Nephron progenitor cell (in vitro differentiated cells): ENCODE results near the gene TEF.

Source experiments
- DNase-seq: peaks from one replicate; pipeline ENCODE4 v3.0.0; 2021
- H3K27ac Mint-ChIP-seq: 2 replicates; pipeline ENCODE4 v1.8.0; 2021; ENCODE audit warnings: mild to moderate bottlenecking, moderate library complexity, mixed read lengths
- H3K27me3 Mint-ChIP-seq: 2 replicates; pipeline ENCODE4 v1.8.0; 2021; ENCODE audit warnings: mild to moderate bottlenecking, low read depth, mixed read lengths; ENCODE audit not compliant: poor library complexity
- H3K36me3 Mint-ChIP-seq: 2 replicates; pipeline ENCODE4 v1.8.0; 2021; ENCODE audit warnings: low read depth, mixed read lengths
- H3K4me1 Mint-ChIP-seq: 2 replicates; pipeline ENCODE4 v1.8.0; 2021; ENCODE audit warnings: mixed read lengths
- H3K4me3 Mint-ChIP-seq: 2 replicates; pipeline ENCODE4 v1.8.0; 2021; ENCODE audit warnings: mild to moderate bottlenecking, moderate library complexity, mixed read lengths
- H3K9me3 Mint-ChIP-seq: 2 replicates; pipeline ENCODE4 v1.8.0; 2021; ENCODE audit warnings: mild to moderate bottlenecking, moderate library complexity, mixed read lengths
- CTCF ChIP-seq: fragments of 200-600 bp; sonication (generic); IDR thresholded peaks from 2 replicates; pipeline ENCODE4 v1.5.0; 2021; ENCODE audit warnings: antibody characterized with exemption

The TEF gene

GRCh38 chr22:41380993-41381328, 781 bp upstream of the TEF start:
- peaks cover 10% of the 10 kb centered on the region for H3K27me3 Mint-ChIP-seq
- no peaks in the 10 kb centered on the region for H3K9me3 Mint-ChIP-seq
- peaks cover 38% of the 10 kb centered on the region for H3K4me1 Mint-ChIP-seq
- H3K36me3 Mint-ChIP-seq, result no peaks in the 10 kb centered on the region
- TF ChIP-seq CTCF, result no peak
- peak overlapping the region; percentile 99 for H3K27ac Mint-ChIP-seq
- no peak for DNase-seq
- peak overlapping the region; percentile 80 for H3K4me3 Mint-ChIP-seq

GRCh38 chr22:41382098-41382578, 396 bp downstream of the TEF start:
- Mint-ChIP-seq H3K4me1 (peaks cover 38% of the 10 kb centered on the region), H3K36me3 (no peaks in the 10 kb centered on the region), H3K27ac (no peak overlapping the region), H3K27me3 (peaks cover 9% of the 10 kb centered on the region), H3K4me3 (peak overlapping the region; percentile 81), H3K9me3 (no peaks in the 10 kb centered on the region)
- TF ChIP-seq CTCF, result no peak
- peak; percentile 83 for DNase-seq

- peaks cover 4% of the 10 kb centered on the region for H3K27me3 Mint-ChIP-seq
- no peak for DNase-seq
Observed at GRCh38 chr22:41382610-41383009, 868 bp downstream of the TEF start.

GRCh38 chr22:41383085-41383484, 1.3 kb downstream of the TEF start:
- H3K27ac Mint-ChIP-seq, result no peak overlapping the region
- H3K4me1 Mint-ChIP-seq, result peaks cover 32% of the 10 kb centered on the region
- peak overlapping the region; percentile 81 for H3K4me3 Mint-ChIP-seq
- no peaks in the 10 kb centered on the region for H3K36me3 Mint-ChIP-seq
- H3K27me3 Mint-ChIP-seq, result peaks cover 3% of the 10 kb centered on the region
- no peak for TF ChIP-seq CTCF
- DNase-seq, result no peak
- H3K9me3 Mint-ChIP-seq, result no peaks in the 10 kb centered on the region

More at GRCh38 chr22:41382610-41383009, 868 bp downstream of the TEF start:
- Mint-ChIP-seq H3K4me1 (peaks cover 36% of the 10 kb centered on the region), H3K4me3 (peak overlapping the region; percentile 81), H3K27ac (peak overlapping the region; percentile 86), H3K9me3 (no peaks in the 10 kb centered on the region), H3K36me3 (no peaks in the 10 kb centered on the region)
- no peak for TF ChIP-seq CTCF

- H3K36me3 Mint-ChIP-seq, result peaks cover 6% of the 10 kb centered on the region
- no peak for TF ChIP-seq CTCF
- no peak for DNase-seq
- peak overlapping the region; percentile 43 for H3K4me3 Mint-ChIP-seq
- H3K4me1 Mint-ChIP-seq, result peaks cover 32% of the 10 kb centered on the region
- peak overlapping the region; percentile 0 for H3K27ac Mint-ChIP-seq
- peaks cover 3% of the 10 kb centered on the region for H3K27me3 Mint-ChIP-seq
- H3K9me3 Mint-ChIP-seq, result no peaks in the 10 kb centered on the region
Observed at GRCh38 chr22:41384128-41384527, 2.4 kb downstream of the TEF start.

GRCh38 chr22:41387341-41387740, 5.6 kb downstream of the TEF start:
- Mint-ChIP-seq H3K27me3 (peaks cover 3% of the 10 kb centered on the region), H3K4me3 (no peak overlapping the region), H3K36me3 (peaks cover 24% of the 10 kb centered on the region), H3K27ac (no peak overlapping the region), H3K9me3 (no peaks in the 10 kb centered on the region), H3K4me1 (peaks cover 24% of the 10 kb centered on the region)
- no peak for DNase-seq
- no peak for TF ChIP-seq CTCF
